ENCODE data around the gene TP63. TPM values are rescaled to one million over a fixed set of nuclear protein-coding genes. Genes with fewer than 3 reads are reported as not detected.

The TP63 gene
- total and polyA plus RNA-seq, 2 experiments from 2014 or later: not detected

GRCh38 chr3:189820365-189820720 is 189.2 kb downstream of the TP63 start (continued):
- no peak for TF ChIP-seq ZNF462 (CRISPR knock-in tag; IDR thresholded peaks at IDR 0.05)

- DNase-seq (ENCODE audit: low spot score): no peak
- H3K79me2 ChIP-seq (replicated peaks; ENCODE audit: insufficient read depth): no peaks in the 10 kb centered on the region
- no peak overlapping the region for H3K4me3 Mint-ChIP-seq
- peaks cover 6% of the 10 kb centered on the region for H3K27me3 Mint-ChIP-seq (ENCODE audit: insufficient read depth, low read depth, poor library complexity)
- H3K9me2 ChIP-seq (ENCODE audit: insufficient read depth): no peaks in the 10 kb centered on the region
- no peaks in the 10 kb centered on the region for H3K9me3 Mint-ChIP-seq
- H3K4me1 ChIP-seq (ENCODE audit: insufficient read depth): peaks cover 32% of the 10 kb centered on the region
- no peak overlapping the region for H3K4me2 ChIP-seq
- no peaks in the 10 kb centered on the region for H3K36me3 Mint-ChIP-seq (ENCODE audit: low read depth)
- H3K4me1 Mint-ChIP-seq: peaks cover 37% of the 10 kb centered on the region
- H2AFZ ChIP-seq: peak overlapping the region; percentile 76; the same call in 1 of the 2 replicates
- no peak overlapping the region for H3K4me3 ChIP-seq
- no peak overlapping the region for H3K27ac ChIP-seq (ENCODE audit: low read depth)
- ATAC-seq: peak; percentile 42; the same call in 1 of the 3 replicates
- H3K36me3 ChIP-seq (ENCODE audit: insufficient read depth): no peaks in the 10 kb centered on the region
- no peaks in the 10 kb centered on the region for H4K20me1 ChIP-seq (replicated peaks; ENCODE audit: insufficient read depth)
- H3F3A ChIP-seq (replicated peaks; ENCODE audit: low read depth): no peaks in the 10 kb centered on the region
- H3K27me3 ChIP-seq (ENCODE audit: insufficient read depth): no peaks in the 10 kb centered on the region
- no peak overlapping the region for H3K27ac Mint-ChIP-seq
- TF ChIP-seq JUNB (IDR thresholded peaks at IDR 0.05; ENCODE audit: unreplicated experiment) (no peak), EZH2phosphoT487 (IDR thresholded peaks at IDR 0.05; ENCODE audit: unreplicated experiment) (no peak), ZNF114 (CRISPR knock-in tag; IDR thresholded peaks at IDR 0.05) (no peak), ETS1 (IDR thresholded peaks at IDR 0.05) (no peak), ZNF331 (CRISPR knock-in tag; IDR thresholded peaks at IDR 0.05; ENCODE audit: low read depth) (no peak), CTCF (conservative IDR thresholded peaks at IDR 0.05; ENCODE audit: low read depth in 2 of 2) (no peak), EZH2 (IDR thresholded peaks at IDR 0.05; ENCODE audit: low read depth, unreplicated experiment) (no peak), CREB1 (CRISPR knock-in tag; IDR thresholded peaks at IDR 0.05; ENCODE audit: low read depth) (no peak), STAT1 (IDR thresholded peaks at IDR 0.05; ENCODE audit: unreplicated experiment) (no peak), NANOG (IDR thresholded peaks at IDR 0.05; ENCODE audit: borderline replicate concordance) (no peak)
Measured at GRCh38 chr3:189821262-189821661, 190.1 kb downstream of the TP63 start.

Data from GM23338 (cell line).